K562 treated with DMSO at 1 percent for 4 hours (cell line): ENCODE results near the gene TNFAIP8L2. TPM values are rescaled to one million over a fixed set of nuclear protein-coding genes. Genes with fewer than 3 reads are reported as not detected.

Source experiments
- total RNA-seq: library from RNA; unstranded; fragments of 300-600 nt; gene quantifications from 2 replicates; pipeline ENCODE4 v1.2.3, GENCODE V29; 2022; ENCODE audit not compliant: insufficient read depth

The TNFAIP8L2 gene
- total RNA-seq, result not detected in 2 replicates

GRCh38 chr1:151156515-151156819, at the start of gene TNFAIP8L2:
TSS of gene TNFAIP8L2 (plus strand) at chr1:151156649. CDS start at chr1:151158698, 2,049 bp downstream.

GRCh38 chr1:151146412-151147131, 9.9 kb upstream of the TNFAIP8L2 start, which contains the start of gene SEMA6C:
TSS of gene SEMA6C (minus strand) at chr1:151146631. CDS start at chr1:151142621, 4,010 bp downstream.

GRCh38 chr1:151165738-151166504, 9.5 kb downstream of the TNFAIP8L2 start, which contains the start of the genes LYSMD1 and SCNM1:
TSS of gene LYSMD1 (minus strand) at chr1:151165902. CDS start at chr1:151165258, 644 bp downstream.
TSS of gene SCNM1 (plus strand) at chr1:151166144. CDS start at chr1:151166153, 9 bp downstream.

GRCh38 chr1:151175863-151176262, 19.4 kb downstream of the TNFAIP8L2 start, which contains the start of gene TMOD4:
TSS of gene TMOD4 (minus strand) at chr1:151175981. CDS start at chr1:151174875, 1,106 bp downstream.

GRCh38 chr1:151189637-151190445, 33.4 kb downstream of the TNFAIP8L2 start, which contains the start of gene VPS72:
TSS of gene VPS72 (minus strand) at chr1:151190197. CDS start at chr1:151190121, 76 bp downstream.

GRCh38 chr1:151198254-151199127, 42.0 kb downstream of the TNFAIP8L2 start, which contains the start of gene PIP5K1A:
TSS of gene PIP5K1A (plus strand) at chr1:151198552. CDS start at chr1:151198997, 445 bp downstream.

Other genes starting within 250 kb of the TNFAIP8L2 start
- gene SETDB1, start 230.3 kb upstream of the TNFAIP8L2 start, total RNA-seq, result 12.7 and 16.5 TPM in 2 replicates
- 178 and 212 TPM in 2 replicates for gene CERS2, start 181.8 kb upstream of the TNFAIP8L2 start, total RNA-seq
- 1.9 and 2.9 TPM in 2 replicates for gene ANXA9, start 174.4 kb upstream of the TNFAIP8L2 start, total RNA-seq
- 8.5 and 11.2 TPM in 2 replicates for gene MINDY1, start 149.7 kb upstream of the TNFAIP8L2 start, total RNA-seq
- 9.7 and 13.9 TPM in 2 replicates for gene PRUNE1, start 148.2 kb upstream of the TNFAIP8L2 start, total RNA-seq
- gene BNIPL, start 120.1 kb upstream of the TNFAIP8L2 start, total RNA-seq, result 0.73 and 2.2 TPM in 2 replicates
- gene C1orf56, start 108.9 kb upstream of the TNFAIP8L2 start, total RNA-seq, result 2.8 and 3.7 TPM in 2 replicates
- gene CDC42SE1, start 97.0 kb upstream of the TNFAIP8L2 start, total RNA-seq, result 37.7 and 44.2 TPM in 2 replicates
- gene MLLT11, start 96.3 kb upstream of the TNFAIP8L2 start, total RNA-seq, result 6.1 TPM in 2 replicates
- gene GABPB2, start 85.9 kb upstream of the TNFAIP8L2 start, total RNA-seq, result 3.3 and 5.0 TPM in 2 replicates
- gene SEMA6C, start 10.0 kb upstream of the TNFAIP8L2 start, total RNA-seq, result 2.6 and 4.4 TPM in 2 replicates
- gene LYSMD1, start 9.3 kb downstream of the TNFAIP8L2 start, total RNA-seq, result 1.6 and 3.4 TPM in 2 replicates
- 37.1 and 44.6 TPM in 2 replicates for gene SCNM1, start 9.5 kb downstream of the TNFAIP8L2 start, total RNA-seq
- gene TMOD4, start 19.3 kb downstream of the TNFAIP8L2 start, total RNA-seq, result 3.8 TPM in 1 of 2 replicates, not detected in the other
- 58.4 and 60.6 TPM in 2 replicates for gene VPS72, start 33.5 kb downstream of the TNFAIP8L2 start, total RNA-seq
- gene PIP5K1A, start 41.9 kb downstream of the TNFAIP8L2 start, total RNA-seq, result 17.1 and 23.3 TPM in 2 replicates
- 281 and 328 TPM in 2 replicates for gene PSMD4, start 98.1 kb downstream of the TNFAIP8L2 start, total RNA-seq
- gene ZNF687, start 125.7 kb downstream of the TNFAIP8L2 start, total RNA-seq, result 32.1 and 35.0 TPM in 2 replicates
- 45.5 and 52.6 TPM in 2 replicates for gene PI4KB, start 170.8 kb downstream of the TNFAIP8L2 start, total RNA-seq
- gene RFX5, start 190.6 kb downstream of the TNFAIP8L2 start, total RNA-seq, result 16.9 TPM in 2 replicates
- 38.9 and 48.8 TPM in 2 replicates for gene SELENBP1, start 216.1 kb downstream of the TNFAIP8L2 start, total RNA-seq
- gene PSMB4, start 242.9 kb downstream of the TNFAIP8L2 start, total RNA-seq, result 440 and 455 TPM in 2 replicates